Germinal center (tissue), 1 donor: ENCODE results near the gene TNKS1BP1.
"Not testable (repeated sequence)": the region's sequence is repeated elsewhere in the genome, so short reads cannot be mapped to it uniquely, and the experiment has no call there.

Source experiments
- DNase-seq: peaks from one replicate; pipeline ENCODE4 v3.0.0; 2012; ENCODE audit warnings: mixed read lengths, low spot score

The TNKS1BP1 gene

GRCh38 chr11:57354699-57355098 lies 29.9 kb upstream of the TNKS1BP1 start:
- DNase-seq: no peak

- no peak for DNase-seq
Measured at GRCh38 chr11:57353852-57354251, 29.1 kb upstream of the TNKS1BP1 start.

- no peak for DNase-seq
Measured at GRCh38 chr11:57353446-57353845, 28.7 kb upstream of the TNKS1BP1 start.

GRCh38 chr11:57353036-57353435 lies 28.3 kb upstream of the TNKS1BP1 start:
- no peak for DNase-seq

DNA sequence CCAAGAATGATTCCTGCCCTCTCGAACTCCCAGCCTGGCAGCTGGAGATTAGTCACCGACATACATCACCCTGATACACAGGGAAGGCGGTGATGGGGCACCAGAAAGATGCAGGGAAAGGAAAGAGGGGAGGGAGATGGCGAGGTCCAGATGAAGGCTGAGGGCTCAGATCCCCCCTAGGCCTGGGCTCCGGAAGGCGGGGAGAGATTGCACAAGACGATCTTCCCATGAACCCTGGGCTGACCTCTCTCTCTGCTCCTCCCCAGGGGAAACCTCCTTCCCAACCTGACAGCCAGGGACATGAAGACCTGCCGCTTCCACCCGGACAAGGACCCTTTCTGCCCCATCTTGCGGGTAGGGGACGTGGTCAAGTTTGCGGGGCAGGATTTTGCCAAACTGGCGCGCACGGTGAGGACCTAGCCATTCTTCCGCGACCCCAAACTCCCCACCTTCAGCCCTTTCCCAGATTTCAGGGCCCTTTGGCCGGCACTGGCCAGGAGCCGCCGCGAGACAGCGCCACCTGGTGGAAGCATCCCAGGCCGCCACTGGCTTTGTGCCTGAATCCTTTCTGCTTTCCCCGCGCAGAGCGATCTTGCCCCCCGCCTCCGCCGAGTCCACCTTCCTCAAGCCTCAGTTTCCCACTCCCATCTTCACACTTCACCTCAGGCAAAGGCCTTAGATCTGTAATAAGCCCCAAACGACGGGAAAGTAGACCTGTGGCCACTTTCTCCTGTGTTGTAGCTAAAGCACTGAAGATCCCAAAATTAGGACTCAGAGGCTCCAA lies 24.9 kb upstream of the TNKS1BP1 start:
- DNase-seq: peak; percentile 77

- no peak for DNase-seq
Measured at GRCh38 chr11:57348636-57349313, 24.0 kb upstream of the TNKS1BP1 start.

DNA sequence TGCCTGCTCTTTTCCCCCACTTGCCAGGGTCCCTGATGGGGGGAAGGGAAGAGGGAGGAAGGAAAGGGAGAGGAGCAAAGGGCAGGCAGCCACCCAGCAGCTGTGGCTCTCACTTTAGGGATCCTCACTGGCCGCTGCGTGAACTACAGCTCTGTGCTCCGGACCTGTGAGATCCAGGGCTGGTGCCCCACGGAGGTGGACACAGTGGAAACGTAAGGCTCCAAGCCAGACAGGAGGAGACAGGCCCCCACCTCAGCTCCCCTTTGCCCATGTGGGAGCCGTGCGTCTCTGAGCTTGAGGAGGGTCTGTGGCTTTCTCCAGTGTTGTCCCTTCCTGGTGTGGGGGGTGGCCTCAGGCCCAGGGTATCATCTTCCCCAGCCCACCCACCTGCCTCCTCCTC lies 23.3 kb upstream of the TNKS1BP1 start:
- no peak for DNase-seq

DNA sequence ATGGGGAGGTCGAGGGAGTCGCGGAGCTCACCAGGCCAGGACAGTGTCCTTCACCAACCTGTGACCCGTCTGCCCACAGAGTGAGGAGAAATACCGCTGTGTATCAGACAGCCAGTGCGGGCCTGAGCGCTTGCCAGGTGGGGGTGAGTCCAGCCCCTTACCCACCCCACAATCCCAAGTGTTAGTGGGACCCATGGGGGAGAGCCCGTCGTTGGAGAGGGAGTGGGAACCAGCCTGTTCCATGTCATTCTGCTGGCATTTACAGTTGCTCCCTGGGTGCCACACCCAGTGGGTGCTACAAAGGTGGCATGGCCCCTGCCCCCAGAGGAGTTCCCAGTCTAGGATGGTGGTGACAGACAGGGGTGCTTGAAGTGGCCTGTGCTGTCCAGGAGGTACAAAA lies 22.6 kb upstream of the TNKS1BP1 start:
- no peak for DNase-seq

DNA sequence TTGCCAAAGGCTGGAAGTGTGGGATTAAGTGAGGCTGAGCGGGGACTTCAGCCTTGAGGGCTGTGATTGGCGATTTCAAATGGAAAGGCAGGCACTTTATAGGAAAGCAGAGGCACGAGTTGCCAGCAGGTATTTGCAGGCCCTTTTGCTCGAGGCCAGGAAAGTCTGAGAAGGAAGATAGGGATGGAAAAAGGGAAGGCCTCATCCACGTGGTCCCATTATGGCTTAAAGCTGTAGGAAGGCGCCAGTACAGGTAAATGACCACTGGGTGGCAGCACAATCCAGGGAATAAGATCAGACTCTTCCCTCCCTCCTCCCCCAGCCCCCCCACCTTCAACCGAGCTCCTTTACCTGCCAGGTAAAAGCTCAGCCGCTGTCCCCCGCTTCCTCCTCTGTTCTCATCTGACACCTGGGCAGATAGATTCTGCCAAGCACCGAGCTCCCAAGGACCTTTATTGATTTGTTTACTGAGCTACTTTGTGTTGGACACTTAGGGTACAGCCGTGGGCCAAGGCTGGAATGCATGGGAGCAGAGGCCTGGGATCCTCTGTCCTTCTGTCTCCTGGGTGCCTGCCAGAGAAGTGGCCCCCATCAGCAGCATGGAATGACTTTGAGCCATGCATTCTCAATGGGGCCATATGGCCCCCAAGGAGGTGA lies 20.9 kb upstream of the TNKS1BP1 start:
- DNase-seq: peak; percentile 82

GRCh38 chr11:57344826-57345225 lies 20.1 kb upstream of the TNKS1BP1 start:
- no peak for DNase-seq

- no peak for DNase-seq
Measured at GRCh38 chr11:57343825-57344224, 19.1 kb upstream of the TNKS1BP1 start.

GRCh38 chr11:57342702-57343101 lies 17.9 kb upstream of the TNKS1BP1 start:
- no peak for DNase-seq

DNA sequence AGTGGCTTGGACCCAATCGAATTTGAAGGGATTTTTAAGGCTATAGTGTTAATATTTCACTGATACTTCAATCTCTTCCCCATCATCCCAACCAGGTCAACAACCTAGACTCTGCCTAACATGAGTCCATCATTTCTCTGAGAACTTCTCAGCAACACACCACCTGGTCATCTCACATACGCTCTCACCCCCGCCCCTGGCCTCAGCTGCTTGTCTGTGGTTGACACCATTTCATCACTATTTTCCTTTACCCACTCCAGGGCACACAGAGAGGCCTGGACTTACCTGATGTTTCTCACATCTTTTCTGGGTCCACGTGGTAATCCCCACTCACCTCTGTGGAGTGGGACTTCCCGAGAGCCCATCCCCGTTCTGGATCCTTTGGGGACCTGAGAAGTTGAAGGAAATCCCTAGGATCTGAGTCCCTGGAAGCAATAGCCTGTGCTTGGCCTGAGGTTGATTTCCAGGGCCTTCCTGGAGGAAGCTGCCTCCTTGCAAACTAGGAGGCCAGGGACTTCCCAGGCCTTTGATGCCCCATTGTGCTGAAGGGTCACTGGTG lies 16.6 kb upstream of the TNKS1BP1 start:
- no peak for DNase-seq

DNA sequence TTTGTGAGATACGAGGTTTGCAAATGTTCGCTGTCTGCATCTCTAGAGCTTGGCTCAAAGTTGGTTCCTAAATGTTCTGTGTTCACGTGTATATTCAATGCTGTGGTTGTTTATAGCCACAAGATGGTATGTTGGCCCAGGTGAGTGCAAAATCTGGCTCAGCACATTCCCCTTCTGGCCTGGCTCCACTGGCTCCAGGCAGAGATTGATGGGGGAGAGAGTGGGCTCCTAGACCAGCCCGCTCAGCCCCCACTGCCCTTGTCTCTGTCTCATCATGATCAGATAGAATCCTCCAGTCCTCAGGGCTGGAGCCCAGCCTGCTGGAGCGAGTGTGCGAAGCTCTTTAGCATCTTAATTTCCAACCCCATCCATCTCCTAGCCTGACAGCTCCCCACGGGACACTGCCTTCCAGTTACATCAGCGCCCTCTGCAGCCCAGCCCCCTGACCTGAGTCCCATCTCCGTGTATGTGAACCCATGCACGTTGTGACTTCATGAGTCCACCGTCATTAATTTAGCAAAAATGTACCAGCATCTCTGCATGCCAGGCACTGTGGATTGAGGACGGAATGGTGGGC lies 15.4 kb upstream of the TNKS1BP1 start:
- no peak for DNase-seq

GRCh38 chr11:57339328-57339727 lies 14.6 kb upstream of the TNKS1BP1 start:
- no peak for DNase-seq

- no peak for DNase-seq
Measured at GRCh38 chr11:57338142-57338541, 13.4 kb upstream of the TNKS1BP1 start, which contains the start of gene P2RX3. TSS of gene P2RX3 (plus strand) at chr11:57338352. CDS start at chr11:57338551, 199 bp downstream.

DNA sequence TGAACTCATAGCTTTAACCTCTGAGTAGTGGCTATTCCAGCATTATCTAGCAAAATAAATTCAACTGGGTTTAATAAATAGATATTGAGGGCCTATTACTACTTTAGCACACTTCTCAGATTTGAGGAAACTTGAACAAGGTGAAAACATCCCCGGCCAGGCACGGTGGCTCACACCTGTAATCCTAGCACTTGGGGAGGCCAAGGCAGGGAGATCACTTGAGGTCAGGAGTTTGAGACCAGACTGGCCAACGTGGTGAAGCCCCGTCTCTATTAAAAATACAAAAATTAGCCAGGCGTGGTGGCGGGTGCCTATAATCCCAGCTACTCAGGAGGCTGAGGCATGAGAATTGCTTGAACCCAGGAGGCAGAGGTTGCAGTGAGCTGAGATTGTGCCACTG lies 12.1 kb upstream of the TNKS1BP1 start:
- DNase-seq: not testable (repeated sequence)

DNA sequence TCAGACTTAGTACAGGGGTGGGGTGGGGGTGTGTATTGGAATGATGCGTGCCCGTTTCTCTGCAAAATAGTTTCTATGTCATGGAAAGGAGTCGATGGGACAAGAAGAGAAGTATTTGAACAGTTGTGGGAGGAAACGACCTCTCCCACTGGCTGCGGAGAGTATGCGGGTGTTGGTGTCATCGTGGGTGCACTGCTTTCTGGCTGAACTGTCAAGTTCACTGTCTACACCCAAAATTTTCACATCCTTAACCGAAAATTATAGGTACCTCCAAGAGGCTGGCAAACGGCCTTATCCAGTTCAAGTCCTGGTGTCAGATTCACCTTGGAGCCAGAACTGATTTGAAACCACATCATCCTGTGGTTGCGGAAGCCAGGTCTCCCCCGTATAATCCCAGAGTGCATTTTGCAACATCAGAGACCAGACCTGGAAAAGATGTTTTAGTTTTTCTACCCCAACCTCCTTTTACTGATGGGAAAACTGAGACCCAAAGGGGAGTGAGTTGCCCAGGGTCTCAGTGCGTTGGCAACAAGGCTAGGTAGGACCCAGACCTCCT lies 11.4 kb upstream of the TNKS1BP1 start:
- DNase-seq: no peak

GRCh38 chr11:57335343-57336110 lies 10.8 kb upstream of the TNKS1BP1 start, which contains the start of gene SSRP1:
TSS of gene SSRP1 (minus strand) at chr11:57335892. CDS start at chr11:57335121, 771 bp downstream.
- DNase-seq: peak; percentile 90

GRCh38 chr11:57335023-57335342 lies 10.2 kb upstream of the TNKS1BP1 start:
- no peak for DNase-seq
